ENCODE results near the gene RAP1GAP2.

- TF ChIP-seq MLX (CRISPR knock-in tag; IDR thresholded peaks at IDR 0.05) (no peak), CTCF (IDR thresholded peaks at IDR 0.05) (no peak), ZNF671 (CRISPR knock-in tag; IDR thresholded peaks at IDR 0.05) (no peak), NFYB (CRISPR knock-in tag; conservative IDR thresholded peaks at IDR 0.05; ENCODE audit: low read depth) (no peak), ATF2 (CRISPR knock-in tag; IDR thresholded peaks at IDR 0.05; ENCODE audit: borderline replicate concordance, low read depth) (no peak), CREB1 (CRISPR knock-in tag; IDR thresholded peaks at IDR 0.05) (no peak), USF1 (CRISPR knock-in tag; IDR thresholded peaks at IDR 0.05) (no peak), SMAD4 (CRISPR knock-in tag; IDR thresholded peaks at IDR 0.05) (no peak), CBFB (CRISPR knock-in tag; IDR thresholded peaks at IDR 0.05; ENCODE audit: low read depth) (no peak), ZNF121 (CRISPR knock-in tag; IDR thresholded peaks at IDR 0.05) (no peak), ZNF512 (CRISPR knock-in tag; IDR thresholded peaks at IDR 0.05; ENCODE audit: borderline replicate concordance) (no peak), ATF3 (CRISPR knock-in tag; conservative IDR thresholded peaks at IDR 0.05) (no peak)
Observed at GRCh38 chr17:3011891-3012290, 215.7 kb downstream of the RAP1GAP2 start.
